NOMO-1 treated with DMSO at 0.1 percent for 48 hours (cell line): ENCODE measurements around the gene CD5L.

Source experiments
- DNase-seq: peaks from one replicate; lab custom pipeline; 2025; ENCODE audit not compliant: unreplicated experiment; lab: John Stamatoyannopoulos, UW

CD5L gene

DNA sequence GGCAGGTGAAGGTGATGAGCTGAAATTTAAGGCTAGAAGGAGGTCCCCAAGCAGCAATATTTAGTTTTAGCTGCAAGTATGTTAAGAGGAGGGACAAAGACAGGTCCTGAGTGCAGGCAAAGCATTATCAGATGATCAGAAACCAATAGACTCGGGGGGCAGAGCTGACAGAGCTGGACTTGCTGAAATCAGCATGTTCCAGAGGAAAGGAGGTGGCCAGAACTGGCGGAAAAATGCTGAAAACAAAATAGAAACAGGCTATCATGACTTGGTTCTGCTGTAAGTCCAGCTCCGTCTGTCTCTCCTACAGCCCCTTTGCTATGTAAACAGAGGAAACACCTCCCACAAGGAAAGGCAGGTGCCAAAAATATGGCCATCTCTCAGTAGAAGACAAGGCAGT lies at the start of gene CD5L:
TSS of gene CD5L (minus strand) at position 101 of the 400 bp plus-strand sequence. CDS start 107 bp downstream, outside the sequence.
- DNase-seq = no peak

DNA sequence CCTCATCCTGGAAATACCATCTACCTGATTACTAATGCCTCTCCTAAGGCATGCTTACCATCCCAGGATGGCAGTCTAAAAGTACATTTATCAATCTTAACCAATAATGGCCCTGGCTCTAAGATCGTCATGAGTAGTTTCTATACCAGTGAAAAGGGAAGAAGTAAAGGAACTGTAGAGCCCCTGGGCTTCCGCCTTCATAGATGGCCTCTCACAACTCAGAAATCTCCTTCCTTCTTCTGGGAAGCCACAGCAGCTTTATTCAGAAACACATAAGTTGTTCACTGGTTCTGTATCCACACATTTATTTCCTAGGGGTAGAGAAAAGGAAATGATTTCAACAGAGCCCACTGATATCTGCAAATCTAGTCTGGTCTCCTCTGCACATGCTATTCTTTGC lies 41.0 kb upstream of the CD5L start:
- DNase-seq = peak; percentile 50

DNA sequence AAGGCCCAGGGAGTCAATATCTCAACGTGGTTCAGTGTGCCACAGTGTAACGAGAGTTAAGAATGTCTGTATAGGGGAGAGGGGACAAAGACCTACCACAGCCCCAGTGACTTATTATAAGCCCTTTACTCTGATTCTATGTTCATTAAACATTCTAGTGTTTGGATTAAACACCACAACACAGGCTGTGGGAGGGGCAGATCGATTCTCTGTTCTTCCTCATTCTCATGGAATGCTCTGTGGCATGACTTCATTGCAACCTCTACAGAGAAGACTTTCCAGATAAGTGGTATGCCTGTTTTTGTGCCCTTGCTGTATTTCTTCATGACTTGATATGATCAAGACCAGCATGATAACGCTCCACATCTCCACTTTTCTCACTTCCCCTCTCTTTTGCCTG lies 39.0 kb upstream of the CD5L start:
- DNase-seq = no peak

DNA sequence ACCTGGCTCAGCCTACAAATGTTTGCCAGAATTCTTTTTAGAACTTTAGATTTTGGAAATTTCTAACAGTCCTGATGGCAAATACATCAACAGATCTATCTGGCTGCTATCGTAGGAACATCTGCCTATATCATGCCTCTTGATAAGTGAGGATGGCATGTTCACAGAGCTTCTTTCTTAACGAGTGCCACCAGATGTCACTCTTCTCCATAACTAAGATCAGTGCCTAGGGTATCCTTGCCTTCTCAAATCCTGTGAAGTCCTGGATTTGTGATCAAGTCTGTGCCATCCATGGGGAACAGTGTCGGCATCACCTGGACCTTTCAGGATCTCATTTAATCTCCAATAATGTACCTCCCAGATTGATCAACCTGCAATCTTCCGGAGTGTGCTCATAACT lies 36.5 kb upstream of the CD5L start:
- peak; percentile 52 for DNase-seq

DNA sequence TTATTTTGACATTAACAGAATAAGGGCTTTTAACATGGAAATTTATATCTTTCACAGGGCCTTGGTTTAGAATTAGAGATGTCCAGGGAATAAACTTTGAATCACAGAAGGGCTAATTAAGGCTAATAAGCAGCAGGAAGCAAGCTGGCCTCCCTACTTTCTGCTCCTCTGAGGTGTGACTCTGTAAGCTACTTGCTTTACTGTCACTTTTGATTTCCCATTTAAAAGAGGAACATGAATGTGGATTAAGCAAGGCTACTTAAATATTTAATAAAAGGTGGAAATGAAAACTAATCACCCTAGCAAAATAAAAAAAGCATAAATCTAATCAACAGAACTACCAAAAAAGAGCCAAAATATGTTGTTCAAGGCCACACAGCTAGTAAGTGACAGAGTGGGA lies 28.9 kb upstream of the CD5L start:
- peak; percentile 59 for DNase-seq

DNA sequence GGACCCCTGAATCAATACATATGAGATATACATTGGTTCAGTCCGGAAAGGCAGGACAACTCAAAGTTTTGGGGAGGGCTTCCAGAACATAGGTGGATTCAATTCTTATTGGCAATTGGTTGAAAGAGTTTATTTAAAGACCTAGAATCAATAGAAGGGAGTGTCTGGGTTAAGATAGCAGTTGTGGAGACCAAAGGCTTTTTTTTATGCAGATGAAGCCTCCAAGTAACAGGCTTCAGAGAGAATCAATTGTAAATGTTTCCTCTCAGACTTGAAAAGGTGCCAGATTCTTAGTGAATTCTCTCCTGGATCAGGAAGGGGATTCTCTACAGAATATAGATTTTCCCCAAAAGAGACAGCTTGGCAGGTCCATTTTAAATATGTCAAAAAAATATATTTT lies 27.0 kb upstream of the CD5L start:
- DNase-seq = no peak

DNA sequence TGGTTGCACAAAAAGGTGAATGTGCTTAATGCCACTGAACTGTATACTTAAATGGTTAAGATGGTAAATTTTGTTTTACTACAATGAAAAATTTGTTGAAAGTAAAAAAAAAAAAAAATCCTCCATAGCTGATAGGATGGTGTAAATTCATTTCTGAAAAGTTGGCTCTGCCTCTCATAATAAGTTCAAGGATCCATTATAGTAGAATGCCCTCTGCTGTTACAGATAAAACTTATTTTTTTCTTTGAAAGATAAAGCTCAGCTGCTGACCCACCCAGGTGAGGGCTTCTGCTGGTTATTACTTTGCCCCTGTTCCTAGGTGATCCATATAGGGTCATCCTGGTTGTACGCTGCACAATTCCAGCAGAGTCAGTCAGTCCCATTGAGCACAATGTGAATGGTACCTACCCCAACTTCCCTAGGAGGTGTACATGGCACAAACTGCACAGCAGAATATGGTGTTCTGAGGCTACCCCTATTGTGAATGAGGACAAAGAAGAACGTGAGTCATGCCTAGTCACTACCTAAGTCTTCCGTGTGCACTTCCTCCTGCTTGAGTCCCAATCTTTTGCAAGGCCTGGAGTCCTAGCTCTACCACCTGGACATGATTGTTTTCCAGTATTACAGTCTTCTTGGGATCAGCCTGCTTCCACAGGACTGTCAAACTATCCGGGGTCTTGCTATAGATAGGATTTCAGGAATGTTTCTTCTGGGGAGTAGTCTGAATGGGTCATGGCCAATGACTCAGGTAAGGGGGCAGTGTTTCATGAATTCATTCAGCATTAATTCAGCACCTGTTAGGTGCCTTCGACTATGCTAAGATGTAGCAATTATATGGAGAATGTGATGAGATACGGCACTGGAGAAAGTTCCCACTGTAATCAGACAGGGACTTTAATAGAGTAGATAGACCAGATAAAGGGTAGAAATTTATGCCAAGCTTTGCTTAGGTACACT lies 20.8 kb upstream of the CD5L start:
- peak; percentile 22 for DNase-seq

DNA sequence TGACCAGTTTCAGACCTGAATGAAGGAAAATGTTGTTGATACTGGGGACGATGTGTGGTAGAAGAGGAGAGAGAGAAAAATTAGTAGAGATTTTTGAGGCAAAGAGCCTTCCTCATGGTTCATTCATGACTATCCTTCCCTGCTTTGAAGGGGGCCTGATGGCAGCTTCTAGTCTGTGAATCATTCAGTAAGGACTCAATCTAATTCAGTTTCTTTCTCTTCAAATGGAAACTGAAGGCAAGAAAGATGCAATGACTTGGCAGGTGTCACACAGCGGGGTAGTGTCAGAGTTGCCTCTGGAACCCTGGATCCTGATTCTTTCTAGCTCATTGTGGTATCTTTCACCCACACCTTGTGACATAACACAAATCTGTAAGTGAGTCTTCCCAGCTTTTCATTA lies 14.9 kb upstream of the CD5L start:
- no peak for DNase-seq

DNA sequence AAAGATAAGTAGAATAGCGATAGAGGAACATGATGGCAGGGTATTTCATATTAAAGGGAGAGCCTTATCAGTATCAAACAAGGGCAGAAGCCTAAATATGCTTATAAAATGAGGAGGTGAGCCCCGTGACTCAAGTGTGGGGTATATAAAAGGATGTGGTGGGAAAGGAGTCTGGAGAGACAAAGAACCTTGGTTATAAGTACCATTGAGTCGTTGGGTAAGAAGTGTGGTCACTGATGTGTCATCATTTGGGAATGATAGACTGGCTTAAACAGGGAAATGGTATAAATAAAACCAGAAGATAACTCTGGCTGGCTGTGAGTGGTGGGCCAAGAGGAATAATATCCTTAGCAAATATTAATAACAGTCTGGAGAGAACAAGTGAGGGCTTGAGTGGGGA lies 10.9 kb upstream of the CD5L start:
- no peak for DNase-seq

DNA sequence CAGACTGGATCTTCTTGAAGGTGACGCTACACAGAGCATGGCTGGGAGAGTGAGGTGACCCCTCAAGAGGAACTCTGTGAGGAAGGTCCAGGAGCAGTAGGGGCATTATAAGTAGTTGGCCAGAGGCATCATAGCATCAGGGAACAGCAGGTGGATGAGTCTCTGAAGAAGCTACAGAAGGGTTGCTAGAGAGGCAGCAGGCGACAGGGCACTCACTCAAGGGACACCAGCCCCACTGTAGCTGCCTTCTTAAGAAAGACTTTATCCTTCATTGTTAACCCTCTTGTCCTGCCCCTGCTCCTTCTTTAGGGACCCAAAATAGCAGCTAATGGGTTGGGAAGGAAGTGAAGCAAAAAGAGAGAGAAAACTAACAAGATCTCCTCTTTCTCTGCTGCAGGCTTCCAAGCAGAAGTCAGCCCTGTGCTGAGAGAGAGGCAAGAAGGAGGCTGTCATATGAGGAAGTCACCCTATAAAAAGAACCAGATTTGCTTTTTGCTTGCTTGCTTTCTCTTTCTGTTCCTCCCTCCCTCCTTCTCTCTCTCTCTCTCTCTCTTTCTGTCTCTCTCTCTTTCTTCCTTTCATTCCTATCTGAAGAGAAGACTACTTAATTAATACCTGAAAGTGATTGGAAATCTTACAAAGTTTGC lies 7.7 kb upstream of the CD5L start:
- peak; percentile 82 for DNase-seq

DNA sequence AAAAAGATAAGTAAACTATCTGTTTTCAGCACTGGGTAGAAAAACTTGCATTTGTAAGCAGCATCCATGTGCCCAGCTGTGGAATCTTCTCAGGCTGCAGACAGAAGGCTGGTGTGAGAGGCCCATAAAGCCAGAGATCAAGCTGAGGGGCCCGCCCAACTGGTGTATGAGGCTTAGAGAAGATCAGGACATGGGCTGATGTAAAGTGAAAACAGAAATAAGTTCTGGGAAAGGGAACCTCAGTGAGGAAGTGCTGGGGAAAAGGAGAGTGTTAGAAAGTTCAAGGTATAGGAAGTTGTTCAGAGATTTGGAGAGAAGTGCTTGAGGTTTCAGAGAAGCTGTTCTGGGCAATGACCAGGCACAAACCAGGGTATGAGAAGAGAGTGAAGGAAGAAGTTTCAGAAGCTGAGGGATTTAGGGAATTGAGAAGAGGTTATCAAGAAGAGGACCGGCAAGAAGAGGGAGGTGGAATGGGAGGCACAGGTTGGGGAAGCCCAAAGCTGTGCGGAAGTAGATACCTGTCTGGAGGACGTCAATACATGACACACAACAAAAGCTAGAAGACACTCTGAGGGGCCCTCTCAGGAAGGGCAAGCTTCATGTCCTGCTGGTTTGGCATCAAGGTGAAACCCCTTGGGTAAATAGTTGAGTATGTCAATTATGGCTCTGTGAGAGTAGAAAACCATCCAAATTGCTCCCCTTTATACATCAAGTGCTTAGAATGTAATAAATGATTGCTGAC lies 2.7 kb upstream of the CD5L start:
- peak; percentile 21 for DNase-seq

DNA sequence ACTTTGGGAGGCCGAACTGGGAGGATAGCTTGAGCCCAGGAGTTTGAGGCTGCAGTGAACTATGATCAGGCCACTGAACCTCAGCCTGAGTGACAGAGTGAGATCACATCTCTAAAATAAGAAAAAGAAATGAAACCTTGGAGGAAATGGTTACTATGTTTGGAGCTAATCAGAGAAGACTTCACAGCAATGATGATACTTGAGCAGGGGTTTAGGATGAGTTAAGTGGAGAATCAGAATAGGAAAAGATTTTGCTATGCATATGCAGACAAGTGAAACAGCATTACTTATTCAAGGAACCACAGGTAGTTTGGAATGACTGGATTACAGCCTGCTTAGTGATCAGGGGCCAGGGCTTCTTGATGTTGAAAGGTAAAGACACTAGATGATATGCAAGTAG lies 1.3 kb upstream of the CD5L start:
- no peak for DNase-seq

DNA sequence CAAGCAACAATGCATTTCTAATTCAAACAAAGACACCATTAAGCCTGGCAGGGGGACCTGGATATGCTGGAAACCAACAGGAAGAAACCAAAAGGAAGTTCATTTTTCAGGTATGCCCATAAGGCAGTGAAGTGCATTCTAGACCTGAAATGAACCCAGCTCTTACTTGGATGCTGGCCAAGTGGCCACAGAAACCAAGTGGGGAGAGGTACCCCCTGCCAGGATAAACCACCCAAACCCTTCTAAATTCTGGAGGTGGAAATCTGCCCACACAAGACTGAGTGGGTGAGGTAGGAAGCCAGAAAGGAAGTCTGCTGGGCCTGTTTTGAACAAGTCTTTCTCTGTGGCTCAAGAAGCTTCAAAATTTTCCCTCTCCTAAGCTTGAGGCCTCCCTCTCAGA lies 2.6 kb downstream of the CD5L start:
- DNase-seq = no peak

DNA sequence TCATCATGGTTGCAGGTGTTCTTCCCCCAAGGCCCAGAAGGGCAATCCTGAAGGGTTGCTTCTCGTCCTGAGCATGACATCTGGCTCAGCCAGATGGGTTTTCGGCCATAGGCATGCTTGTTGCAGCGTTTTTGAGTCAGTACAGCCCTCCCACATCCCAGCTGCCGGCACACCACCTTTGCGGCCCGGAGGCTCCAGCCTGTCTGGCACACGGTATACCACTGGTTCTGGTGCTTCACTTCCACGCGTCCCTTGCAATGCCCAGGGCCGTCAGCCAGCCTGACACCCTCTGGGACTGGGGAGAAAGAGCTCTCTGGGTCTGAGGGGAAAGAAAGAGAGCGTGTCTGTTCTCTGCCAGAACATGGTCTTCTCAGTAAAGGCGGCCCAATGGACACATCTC lies 7.2 kb downstream of the CD5L start:
- DNase-seq = no peak

DNA sequence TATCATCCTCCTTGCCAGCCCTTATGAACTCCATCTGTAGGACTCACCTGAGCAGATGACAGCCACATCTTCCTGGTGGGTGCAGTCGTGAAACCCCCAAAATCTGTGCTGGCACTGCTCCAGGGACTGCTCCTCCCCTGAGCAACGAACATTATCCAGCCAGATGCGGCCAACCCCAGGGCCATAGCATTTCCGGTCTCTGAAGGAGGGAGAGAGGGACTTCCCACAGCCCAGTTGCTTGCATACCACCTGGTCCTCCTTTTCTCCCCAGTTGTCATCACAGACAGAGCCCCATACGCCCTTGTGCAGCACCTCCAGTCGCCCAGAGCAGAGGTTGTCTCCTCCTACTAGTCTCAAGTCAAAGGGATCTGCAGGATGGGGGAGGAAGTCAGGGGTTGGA lies 8.5 kb downstream of the CD5L start:
- no peak for DNase-seq

DNA sequence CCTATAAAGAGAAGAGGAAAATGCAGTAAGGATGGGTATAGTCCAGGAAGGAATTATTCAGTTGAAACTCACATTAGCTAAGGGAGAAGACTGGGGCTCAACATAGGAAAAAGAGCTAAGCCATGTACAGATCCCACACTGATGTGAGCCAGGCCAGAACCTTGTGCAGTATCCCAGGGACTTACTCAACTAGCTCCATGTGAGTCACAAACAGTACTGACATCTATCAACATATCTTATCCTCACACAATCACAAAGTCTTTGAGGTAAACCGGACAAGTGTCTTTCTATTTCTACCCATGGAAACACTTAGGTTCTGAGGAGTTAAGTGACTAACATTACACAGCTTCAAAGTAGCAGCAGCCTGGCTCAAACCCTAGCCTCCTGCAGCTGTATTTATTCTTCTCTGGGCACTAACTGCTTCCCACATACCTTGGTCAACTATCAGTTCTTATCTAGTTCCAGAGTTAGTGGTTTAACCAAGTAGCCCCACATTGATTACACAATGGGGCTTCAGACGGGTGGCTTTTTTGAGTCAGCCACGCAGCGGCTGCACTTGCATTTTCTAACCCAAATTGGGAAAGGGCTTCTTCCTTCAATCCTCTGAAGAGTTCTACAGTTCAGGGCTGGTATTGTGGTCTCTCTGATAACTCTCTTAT lies 9.5 kb downstream of the CD5L start:
- peak; percentile 47 for DNase-seq

DNA sequence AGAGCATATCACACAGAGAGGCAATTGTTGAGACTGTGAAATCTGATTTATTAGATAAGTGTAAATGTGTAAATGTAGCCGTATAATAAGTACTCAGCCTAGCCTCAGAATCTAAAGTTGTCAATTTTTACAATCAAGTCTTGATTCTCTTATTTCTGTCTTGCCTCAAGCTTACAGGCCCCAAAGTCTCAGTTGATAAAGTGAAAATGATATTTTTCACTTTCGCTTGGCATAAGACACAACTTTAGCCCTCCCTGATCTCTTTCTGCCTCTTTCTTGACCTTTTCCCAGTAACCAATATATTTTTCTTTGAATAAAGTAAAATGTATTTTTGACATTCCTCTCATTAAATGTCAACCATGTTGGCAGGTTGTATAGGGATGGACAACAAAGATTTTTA lies 10.7 kb downstream of the CD5L start:
- no peak for DNase-seq

DNA sequence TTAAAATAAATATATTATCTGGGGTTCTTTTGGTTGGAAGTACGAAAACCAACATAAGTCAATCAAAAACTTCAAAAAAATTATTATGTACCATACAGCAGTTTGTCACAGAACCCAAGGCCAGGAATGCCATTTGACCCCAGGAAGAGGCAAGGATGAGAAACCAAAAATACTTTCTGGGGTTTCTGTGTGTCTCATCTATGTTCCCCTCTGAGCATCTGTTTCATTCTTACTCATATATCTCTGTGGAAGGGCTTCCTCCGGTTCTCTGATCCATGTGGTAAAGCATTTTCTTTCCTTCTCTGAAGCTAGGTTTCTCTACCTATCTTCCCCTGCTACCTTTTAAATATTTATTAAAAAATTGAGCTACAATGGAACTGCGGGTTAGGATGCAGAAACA lies 11.9 kb downstream of the CD5L start:
- DNase-seq = no peak

DNA sequence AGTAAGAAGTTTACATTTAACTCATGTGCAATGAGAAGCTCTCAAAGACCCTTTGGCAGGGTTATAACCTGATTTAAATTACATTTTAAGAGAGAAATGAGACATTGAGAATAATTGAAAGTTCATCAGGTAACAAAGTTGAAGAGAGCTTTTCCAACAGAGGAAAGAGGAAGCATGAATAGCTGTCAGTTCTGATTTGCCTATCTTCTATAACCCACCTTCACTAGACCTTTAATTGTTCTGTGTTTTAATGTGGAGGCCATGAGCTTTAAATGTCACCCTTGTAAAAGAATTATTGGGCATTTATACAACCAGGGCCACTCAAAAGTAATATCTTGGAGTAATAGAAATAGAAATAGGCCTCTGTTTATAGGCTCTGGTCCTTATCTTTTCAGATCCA lies 12.4 kb downstream of the CD5L start:
- no peak for DNase-seq

DNA sequence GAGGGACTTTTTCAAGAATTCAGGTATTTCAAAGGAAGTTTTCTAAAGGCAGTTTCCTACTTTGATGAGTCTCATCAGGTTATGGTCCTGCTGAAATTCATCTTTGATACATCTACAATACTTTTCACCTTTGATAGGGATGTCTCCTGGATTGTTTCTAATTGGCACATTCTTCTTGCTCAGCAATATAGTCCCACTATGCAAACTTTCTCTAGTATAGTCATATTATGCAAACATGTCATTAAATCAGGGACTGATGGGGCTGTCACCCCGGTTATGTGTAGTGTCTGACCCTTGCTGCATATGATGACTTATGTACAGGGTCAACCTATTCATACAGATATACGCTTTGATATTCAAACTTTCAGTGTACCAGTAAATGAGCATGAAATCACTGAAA lies 21.3 kb downstream of the CD5L start:
- no peak for DNase-seq

DNA sequence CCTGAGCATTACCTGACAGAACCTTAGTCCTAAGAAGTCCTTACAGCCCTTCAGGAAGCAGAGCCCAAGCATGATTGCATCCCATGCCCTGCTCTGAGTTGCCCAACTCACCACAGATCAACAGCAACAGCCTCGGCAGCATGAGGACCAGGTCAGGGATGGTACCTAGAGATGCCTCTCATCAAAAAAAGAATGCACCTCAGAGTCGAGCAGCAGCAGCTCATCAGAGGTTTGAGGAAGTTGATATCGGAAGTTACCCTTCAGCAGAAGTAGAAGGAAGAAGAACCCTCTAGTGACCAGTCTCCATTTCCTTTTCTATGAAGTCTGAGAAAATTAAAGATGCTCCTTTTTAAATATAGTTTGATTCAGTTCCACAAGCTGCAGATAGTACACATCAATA lies 21.7 kb downstream of the CD5L start, which contains the start of gene FCRL1:
TSS of gene FCRL1 (minus strand) at position 225 of the 400 bp plus-strand sequence. CDS start at position 142, 83 bp downstream.
- DNase-seq = peak; percentile 77
